Activated CD4-positive, alpha-beta T cell treated with anti-CD3 and anti-CD28 coated beads, Interleukin-2, amount 10 ng/mL, durations not matched to agents 7 days and 5 days (primary cell): ENCODE data around the gene PGAP2. TPM values are rescaled to one million over a fixed set of nuclear protein-coding genes. Genes with fewer than 3 reads are reported as not detected.
"Not testable (repeated sequence)": the region's sequence is repeated elsewhere in the genome, so short reads cannot be mapped to it uniquely, and the experiment has no call there.

Experiments
- CTCF ChIA-PET: fragments of 350-600 bp; sonication (Branson Sonifier 250); formaldehyde crosslinking; loops from one replicate; lab custom pipeline; 2021; ENCODE audit warnings: antibody characterized with exemption; lab: Charles Lee
- POLR2A ChIA-PET: fragments of 350-600 bp; sonication (Branson Sonifier 250); formaldehyde crosslinking; loops from one replicate; lab custom pipeline; 2021; ENCODE audit warnings: antibody characterized with exemption; lab: Charles Lee
- DNase-seq: peaks from one replicate; pipeline ENCODE4 v3.0.0-alpha.2; 2020
- H3K27ac Mint-ChIP-seq: one replicate; pipeline ENCODE4 v1.8.0; 2021; ENCODE audit warnings: mild to moderate bottlenecking, moderate library complexity, mixed read lengths
- H3K27me3 Mint-ChIP-seq: one replicate; pipeline ENCODE4 v1.8.0; 2021; ENCODE audit warnings: mixed read lengths
- H3K36me3 Mint-ChIP-seq: one replicate; pipeline ENCODE4 v1.8.0; 2021; ENCODE audit warnings: low read depth, mixed read lengths
- H3K4me1 Mint-ChIP-seq: one replicate; pipeline ENCODE4 v1.8.0; 2021; ENCODE audit warnings: mixed read lengths
- H3K4me3 Mint-ChIP-seq: one replicate; pipeline ENCODE4 v1.8.0; 2021; ENCODE audit warnings: mild to moderate bottlenecking, moderate library complexity, mixed read lengths
- H3K9me3 Mint-ChIP-seq: one replicate; pipeline ENCODE4 v1.8.0; 2021; ENCODE audit warnings: mixed read lengths
- total RNA-seq, 2 experiments: library from RNA; stranded (reverse); gene quantifications; one replicate each; pipeline ENCODE4 v1.2.3, GENCODE V29; 2021

PGAP2 gene
- total RNA-seq, 2 experiments from 2014 or later, result 30.0 to 30.9 TPM

- Mint-ChIP-seq H3K4me1 (peaks cover 25% of the 10 kb centered on the region), H3K27me3 (no peaks in the 10 kb centered on the region), H3K36me3 (no peaks in the 10 kb centered on the region), H3K9me3 (no peaks in the 10 kb centered on the region), H3K27ac (no peak overlapping the region), H3K4me3 (peak overlapping the region; percentile 22)
- CTCF ChIA-PET, result interaction anchor here (0.7 to 5.3 kb wide), 7 partner anchors 8 to 262 kb away, joined by 3 to 38 read pairs (median 4); partner anchors contain the start of gene NUP98
- POLR2A ChIA-PET, result interaction anchor here (0.6 kb wide), 1 partner anchor 10 kb away, joined by 4 read pairs; no protein-coding TSS in a partner anchor
- DNase-seq, result no peak
These were observed 2.1 kb downstream of the PGAP2 start for GRCh38 chr11:3810446-3810845.

DNA sequence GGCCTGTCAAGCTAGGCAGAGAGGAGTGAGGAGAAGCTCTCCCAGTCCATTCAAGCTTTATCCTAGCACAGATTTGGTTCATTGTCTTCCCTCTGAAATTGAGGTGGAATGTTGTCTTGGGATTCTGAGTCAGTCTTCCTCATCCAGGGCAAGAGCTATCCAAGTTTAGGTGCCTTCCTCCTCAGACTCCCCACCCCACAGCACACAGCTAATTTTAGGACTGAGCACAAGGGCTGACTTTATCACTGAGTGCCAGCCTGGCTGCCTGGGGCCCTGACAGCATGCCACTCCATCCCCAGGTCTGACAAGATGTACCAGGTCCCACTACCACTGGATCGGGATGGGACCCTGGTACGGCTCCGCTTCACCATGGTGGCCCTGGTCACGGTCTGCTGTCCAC, 2.6 kb downstream of the PGAP2 start:
- POLR2A ChIA-PET, result no interaction called here
- H3K4me3 Mint-ChIP-seq, result no peak overlapping the region
- H3K27ac Mint-ChIP-seq, result no peak overlapping the region
- H3K27me3 Mint-ChIP-seq, result no peaks in the 10 kb centered on the region
- H3K4me1 Mint-ChIP-seq, result peaks cover 25% of the 10 kb centered on the region
- H3K36me3 Mint-ChIP-seq, result no peaks in the 10 kb centered on the region
- DNase-seq, result no peak
- CTCF ChIA-PET, result interaction anchor here (0.7 to 5.3 kb wide), 6 partner anchors 8 to 262 kb away, joined by 3 to 38 read pairs (median 4); partner anchors contain the start of gene STIM1
- H3K9me3 Mint-ChIP-seq, result no peaks in the 10 kb centered on the region

DNA sequence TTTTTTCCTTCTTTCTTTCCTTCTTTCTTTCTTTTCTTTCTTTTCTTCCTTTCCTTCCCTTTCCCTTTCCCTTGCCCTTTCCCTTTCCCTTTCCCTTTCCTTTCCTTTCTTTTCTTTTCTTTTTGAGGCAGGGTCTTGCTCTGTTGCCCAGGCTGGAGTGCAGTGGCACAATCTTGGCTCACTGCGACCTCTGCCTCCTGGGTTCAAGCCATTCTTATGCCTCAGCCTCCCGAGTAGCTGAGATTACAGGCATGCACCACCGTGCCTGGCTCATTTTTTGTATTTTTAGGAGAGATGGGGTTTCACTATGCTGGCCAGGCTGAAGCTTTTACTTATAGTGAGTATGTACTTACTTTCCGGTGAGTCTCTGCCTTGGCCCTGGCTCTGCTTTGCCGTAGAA, 6.5 kb downstream of the PGAP2 start:
- peak overlapping the region; percentile 47 for H3K27ac Mint-ChIP-seq
- H3K4me1 Mint-ChIP-seq, H3K9me3 Mint-ChIP-seq, H3K36me3 Mint-ChIP-seq, H3K27me3 Mint-ChIP-seq, H3K4me3 Mint-ChIP-seq, POLR2A ChIA-PET, DNase-seq: not testable (repeated sequence)
- CTCF ChIA-PET, result interaction anchor here (1.3 to 3.2 kb wide), 4 partner anchors 8 to 39 kb away, joined by 3 to 9 read pairs (median 7); partner anchors contain the start of gene RHOG

- no peak for DNase-seq
- POLR2A ChIA-PET, result no interaction called here
- CTCF ChIA-PET, result interaction anchor here (0.9 to 1.7 kb wide), 3 partner anchors 9 to 257 kb away, joined by 3 to 5 read pairs (median 3); no protein-coding TSS in a partner anchor
- Mint-ChIP-seq H3K36me3 (peaks cover 3% of the 10 kb centered on the region), H3K27ac (no peak overlapping the region), H3K27me3 (no peaks in the 10 kb centered on the region), H3K4me1 (peaks cover 3% of the 10 kb centered on the region), H3K4me3 (no peak overlapping the region), H3K9me3 (no peaks in the 10 kb centered on the region)
These were observed 7.5 kb downstream of the PGAP2 start for GRCh38 chr11:3815845-3816244.

GRCh38 chr11:3816673-3817072, 8.3 kb downstream of the PGAP2 start:
- Mint-ChIP-seq H3K9me3 (no peaks in the 10 kb centered on the region), H3K36me3 (peaks cover 3% of the 10 kb centered on the region), H3K4me1 (peaks cover 3% of the 10 kb centered on the region), H3K27me3 (no peaks in the 10 kb centered on the region), H3K4me3 (no peak overlapping the region), H3K27ac (no peak overlapping the region)
- no peak for DNase-seq
- ChIA-PET CTCF (interaction anchor here (0.9 to 5.2 kb wide), 4 partner anchors 8 to 257 kb away, joined by 3 to 38 read pairs (median 4); partner anchors contain the start of gene PGAP2), POLR2A (no interaction called here)

- peaks cover 3% of the 10 kb centered on the region for H3K4me1 Mint-ChIP-seq
- peaks cover 3% of the 10 kb centered on the region for H3K36me3 Mint-ChIP-seq
- H3K27me3 Mint-ChIP-seq, result no peaks in the 10 kb centered on the region
- POLR2A ChIA-PET, result no interaction called here
- no peak for DNase-seq
- H3K4me3 Mint-ChIP-seq, result no peak overlapping the region
- CTCF ChIA-PET, result interaction anchor here (0.6 to 5.2 kb wide), 5 partner anchors 8 to 336 kb away, joined by 3 to 38 read pairs (median 5); partner anchors contain the start of gene PGAP2
- H3K9me3 Mint-ChIP-seq, result no peaks in the 10 kb centered on the region
- no peak overlapping the region for H3K27ac Mint-ChIP-seq
These were observed 8.9 kb downstream of the PGAP2 start for GRCh38 chr11:3817181-3817800.

GRCh38 chr11:3820971-3821370, 12.6 kb downstream of the PGAP2 start:
- ChIA-PET CTCF (interaction anchor here (0.6 to 5.2 kb wide), 5 partner anchors 13 to 75 kb away, joined by 3 to 38 read pairs (median 4); partner anchors contain the start of genes PGAP2, RHOG and STIM1), POLR2A (no interaction called here)
- Mint-ChIP-seq H3K4me1 (peaks cover 25% of the 10 kb centered on the region), H3K4me3 (no peak overlapping the region), H3K27me3 (no peaks in the 10 kb centered on the region), H3K36me3 (peaks cover 26% of the 10 kb centered on the region), H3K9me3 (no peaks in the 10 kb centered on the region), H3K27ac (no peak overlapping the region)
- DNase-seq, result no peak

DNA sequence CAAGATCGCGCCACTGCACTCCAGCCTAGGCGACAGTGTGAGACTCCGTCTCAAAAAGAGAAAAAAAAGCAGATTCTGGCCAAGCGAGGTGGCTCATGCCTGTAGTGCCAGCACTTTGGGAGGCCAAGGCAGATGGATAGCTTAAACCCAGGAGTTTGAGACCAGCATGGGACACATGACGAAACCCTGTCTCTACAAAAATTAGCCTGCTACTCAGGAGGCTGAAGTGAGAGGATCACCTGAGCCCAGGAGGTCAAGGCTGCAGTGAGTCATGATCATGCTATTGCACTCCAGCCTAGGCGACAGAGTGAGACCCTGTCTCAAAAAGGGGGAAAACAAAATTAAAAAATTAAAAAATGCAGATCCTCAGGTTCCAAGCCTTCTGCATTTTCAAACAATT, 14.0 kb downstream of the PGAP2 start:
- peaks cover 39% of the 10 kb centered on the region for H3K36me3 Mint-ChIP-seq
- no peak for DNase-seq
- POLR2A ChIA-PET, result no interaction called here
- peaks cover 36% of the 10 kb centered on the region for H3K4me1 Mint-ChIP-seq
- H3K27me3 Mint-ChIP-seq, result no peaks in the 10 kb centered on the region
- H3K27ac Mint-ChIP-seq, result no peak overlapping the region
- CTCF ChIA-PET, result interaction anchor here (0.7 to 2.0 kb wide), 4 partner anchors 9 to 19 kb away, joined by 3 to 9 read pairs (median 7); partner anchors contain the start of genes PGAP2 and RHOG
- no peak overlapping the region for H3K4me3 Mint-ChIP-seq
- H3K9me3 Mint-ChIP-seq, result no peaks in the 10 kb centered on the region

DNA sequence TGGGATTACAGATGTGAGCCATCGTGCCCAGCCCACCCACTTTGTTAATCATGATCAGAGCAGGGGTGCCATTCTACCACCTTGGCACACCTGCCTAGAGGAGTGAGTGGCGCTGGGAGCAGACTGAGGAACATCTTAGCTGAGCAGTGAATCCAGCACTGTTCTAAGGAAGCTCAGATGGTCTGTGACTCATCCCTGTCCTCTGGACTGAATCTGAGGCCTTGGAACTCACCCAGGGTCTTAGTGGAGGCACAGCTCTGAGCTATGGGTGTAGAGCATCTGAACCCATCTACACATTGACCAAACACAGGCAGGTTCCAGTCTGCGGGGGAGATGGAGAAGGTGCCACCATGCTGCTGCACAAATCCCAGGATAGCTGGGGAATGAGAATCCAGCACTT, 14.9 kb downstream of the PGAP2 start:
- POLR2A ChIA-PET, result no interaction called here
- H3K9me3 Mint-ChIP-seq, result no peaks in the 10 kb centered on the region

DNA sequence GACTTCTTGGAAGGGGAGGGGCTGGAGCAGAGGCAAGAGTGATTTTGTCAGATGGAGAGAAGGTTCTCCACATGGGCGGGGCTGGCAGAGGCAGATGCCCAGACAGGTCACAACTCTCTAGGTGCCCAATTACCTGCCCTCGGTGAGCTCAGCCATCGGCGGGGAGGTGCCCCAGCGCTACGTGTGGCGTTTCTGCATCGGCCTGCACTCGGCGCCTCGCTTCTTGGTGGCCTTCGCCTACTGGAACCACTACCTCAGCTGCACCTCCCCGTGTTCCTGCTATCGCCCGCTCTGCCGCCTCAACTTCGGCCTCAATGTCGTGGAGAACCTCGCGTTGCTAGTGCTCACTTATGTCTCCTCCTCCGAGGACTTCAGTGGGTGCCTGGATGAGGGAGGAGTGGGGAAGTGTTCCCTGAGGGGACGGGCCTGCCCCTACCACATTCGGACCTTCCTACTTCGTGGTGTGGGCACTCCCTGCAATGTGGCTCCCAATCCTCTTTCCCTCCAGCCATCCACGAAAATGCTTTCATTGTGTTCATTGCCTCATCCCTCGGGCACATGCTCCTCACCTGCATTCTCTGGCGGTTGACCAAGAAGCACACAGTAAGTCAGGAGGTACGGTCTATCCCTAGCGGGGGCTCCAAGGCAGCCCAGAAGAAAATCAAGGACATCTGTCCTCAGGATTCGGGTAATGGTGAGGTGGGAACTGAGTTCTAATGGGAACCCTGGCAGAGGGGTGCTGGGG, 15.6 kb downstream of the PGAP2 start:
- Mint-ChIP-seq H3K27ac (no peak overlapping the region), H3K9me3 (no peaks in the 10 kb centered on the region), H3K4me3 (no peak overlapping the region), H3K36me3 (peaks cover 47% of the 10 kb centered on the region), H3K27me3 (no peaks in the 10 kb centered on the region), H3K4me1 (peaks cover 37% of the 10 kb centered on the region)
- CTCF ChIA-PET, result interaction anchor here (1.3 to 2.0 kb wide), 5 partner anchors 11 to 249 kb away, joined by 6 to 9 read pairs (median 7); partner anchors contain the start of genes PGAP2 and RHOG
- DNase-seq, result no peak
- POLR2A ChIA-PET, result no interaction called here

More for the DNA sequence above, 14.9 kb downstream of the PGAP2 start:
- peaks cover 46% of the 10 kb centered on the region for H3K36me3 Mint-ChIP-seq
- CTCF ChIA-PET, result interaction anchor here (0.7 to 2.0 kb wide), 4 partner anchors 10 to 18 kb away, joined by 4 to 9 read pairs (median 7); partner anchors contain the start of genes PGAP2 and RHOG
- H3K27ac Mint-ChIP-seq, result no peak overlapping the region
- no peak overlapping the region for H3K4me3 Mint-ChIP-seq
- H3K27me3 Mint-ChIP-seq, result no peaks in the 10 kb centered on the region
- no peak for DNase-seq
- H3K4me1 Mint-ChIP-seq, result peaks cover 37% of the 10 kb centered on the region

DNA sequence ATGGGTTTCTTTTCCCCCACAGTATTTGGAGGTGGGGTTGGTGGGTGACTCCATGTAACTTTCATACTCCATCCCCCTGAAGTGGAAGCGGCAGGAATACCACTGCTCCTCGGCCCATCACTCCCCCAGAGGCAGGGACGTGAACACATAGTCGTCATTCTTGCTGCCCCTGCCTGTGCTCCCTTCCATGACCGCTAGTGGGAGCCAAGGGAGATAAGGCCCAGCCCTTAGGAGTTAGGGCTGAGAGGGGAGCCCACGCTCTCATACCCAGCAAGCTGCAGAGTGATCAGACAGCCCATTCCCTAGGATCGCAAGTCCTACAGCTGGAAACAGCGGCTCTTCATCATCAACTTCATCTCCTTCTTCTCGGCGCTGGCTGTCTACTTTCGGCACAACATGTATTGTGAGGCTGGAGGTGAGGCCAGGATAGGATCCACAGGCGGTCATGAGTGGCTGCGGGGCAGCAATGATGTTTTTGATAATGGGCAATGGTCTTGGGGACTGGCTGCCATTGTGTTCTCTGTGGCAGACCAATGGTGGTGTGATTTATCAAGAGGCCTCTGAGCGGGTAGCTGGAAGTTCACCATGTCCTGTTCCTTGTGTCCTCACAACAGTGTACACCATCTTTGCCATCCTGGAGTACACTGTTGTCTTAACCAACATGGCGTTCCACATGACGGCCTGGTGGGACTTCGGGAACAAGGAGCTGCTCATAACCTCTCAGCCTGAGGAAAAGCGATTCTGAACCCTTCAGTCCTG, 16.5 kb downstream of the PGAP2 start:
- H3K4me3 Mint-ChIP-seq, result no peak overlapping the region
- H3K4me1 Mint-ChIP-seq, result peaks cover 37% of the 10 kb centered on the region
- peaks cover 52% of the 10 kb centered on the region for H3K36me3 Mint-ChIP-seq

More for the DNA sequence above, 16.5 kb downstream of the PGAP2 start:
- no peaks in the 10 kb centered on the region for H3K27me3 Mint-ChIP-seq
- ChIA-PET POLR2A (no interaction called here), CTCF (interaction anchor here (0.8 to 1.4 kb wide), 9 partner anchors 8 to 248 kb away, joined by 3 to 7 read pairs (median 4); partner anchors contain the start of gene PGAP2)
- H3K27ac Mint-ChIP-seq, result peak overlapping the region; percentile 57
- no peaks in the 10 kb centered on the region for H3K9me3 Mint-ChIP-seq
- DNase-seq, result peak; percentile 84
